Hindlimb muscle (tissue), 1 donor: ENCODE measurements around the gene RSRC1. TPM values are rescaled to one million over a fixed set of nuclear protein-coding genes. Genes with fewer than 3 reads are reported as not detected.
"Not testable (repeated sequence)": the region's sequence is repeated elsewhere in the genome, so short reads cannot be mapped to it uniquely, and the experiment has no call there.

ENCODE experiments used
- DNase-seq: peaks from one replicate; pipeline ENCODE4 v3.0.0-alpha.2; 2013
- polyA plus RNA-seq: library from polyadenylated mRNA; unstranded; fragments of 120-200 nt; gene quantifications from one replicate; pipeline ENCODE4 v1.2.1, GENCODE V29; 2013; ENCODE audit not compliant: insufficient read length

Gene RSRC1, protein sequence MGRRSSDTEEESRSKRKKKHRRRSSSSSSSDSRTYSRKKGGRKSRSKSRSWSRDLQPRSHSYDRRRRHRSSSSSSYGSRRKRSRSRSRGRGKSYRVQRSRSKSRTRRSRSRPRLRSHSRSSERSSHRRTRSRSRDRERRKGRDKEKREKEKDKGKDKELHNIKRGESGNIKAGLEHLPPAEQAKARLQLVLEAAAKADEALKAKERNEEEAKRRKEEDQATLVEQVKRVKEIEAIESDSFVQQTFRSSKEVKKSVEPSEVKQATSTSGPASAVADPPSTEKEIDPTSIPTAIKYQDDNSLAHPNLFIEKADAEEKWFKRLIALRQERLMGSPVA
- polyA plus RNA-seq: 19.9 TPM

DNA sequence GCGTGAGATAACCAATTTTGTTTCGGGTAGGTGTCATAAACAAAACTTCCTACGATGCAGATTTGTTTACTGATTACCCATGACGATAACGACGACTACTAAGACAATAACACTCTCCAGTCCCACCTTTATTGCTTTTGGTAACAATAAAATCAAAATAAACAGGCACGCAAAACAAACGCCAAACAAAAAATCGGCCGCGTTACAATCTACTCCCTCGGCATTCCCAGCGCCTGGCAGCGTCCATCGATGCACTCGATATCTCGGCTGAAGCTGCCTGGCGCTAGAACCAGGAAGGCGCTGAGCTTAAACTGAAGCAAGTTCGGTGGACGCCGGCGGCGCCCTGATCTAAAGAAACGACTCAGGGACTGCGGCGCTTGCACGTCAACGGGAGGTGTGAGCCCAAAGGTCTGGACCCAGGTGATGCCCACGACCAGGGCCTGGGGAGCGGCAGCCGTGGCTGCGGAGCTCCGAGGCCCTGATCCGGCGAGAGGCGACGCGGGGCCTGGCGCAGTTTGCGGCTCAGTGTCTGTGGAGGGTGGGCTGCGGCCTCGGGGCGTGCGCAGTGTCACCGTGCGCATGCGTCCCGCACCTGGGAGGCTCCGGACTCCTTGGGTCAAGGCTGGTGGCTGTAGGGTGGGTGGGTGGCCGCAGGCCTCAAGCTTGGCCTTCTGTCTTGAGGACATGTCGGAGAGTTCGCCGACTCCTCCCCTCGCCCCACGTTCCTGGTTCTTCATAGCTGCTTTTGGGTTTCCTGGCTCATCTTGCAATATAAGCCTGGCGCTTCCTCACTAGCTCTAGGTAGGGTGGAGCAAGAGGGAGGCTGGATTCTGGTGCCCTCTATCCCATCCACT is at the start of gene RSRC1:
Gene RSRC1, plus strand, starts transcription at position 286 of the 854 bp plus-strand sequence. CDS start 12,016 bp downstream, outside the sequence.
- peak; percentile 93 for DNase-seq

DNA sequence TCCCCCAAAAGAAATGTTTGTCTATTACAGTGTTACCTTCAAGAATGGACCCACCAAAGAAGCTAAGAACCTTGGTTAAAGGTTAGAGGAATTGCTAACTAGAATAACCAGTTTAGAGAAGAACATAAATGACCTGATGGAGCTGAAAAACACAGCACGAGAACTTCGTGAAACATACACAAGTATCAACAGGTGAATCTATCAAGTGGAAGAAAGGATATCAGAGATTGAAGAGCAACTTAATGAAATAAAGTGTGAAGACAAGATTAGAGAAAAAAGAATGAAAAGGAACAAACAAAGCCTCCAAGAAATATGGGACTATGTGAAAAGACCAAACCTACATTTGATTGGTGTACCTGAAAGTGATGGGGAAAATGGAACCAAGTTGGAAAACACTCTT is 44.3 kb upstream of the RSRC1 start:
- DNase-seq: not testable (repeated sequence)

DNA sequence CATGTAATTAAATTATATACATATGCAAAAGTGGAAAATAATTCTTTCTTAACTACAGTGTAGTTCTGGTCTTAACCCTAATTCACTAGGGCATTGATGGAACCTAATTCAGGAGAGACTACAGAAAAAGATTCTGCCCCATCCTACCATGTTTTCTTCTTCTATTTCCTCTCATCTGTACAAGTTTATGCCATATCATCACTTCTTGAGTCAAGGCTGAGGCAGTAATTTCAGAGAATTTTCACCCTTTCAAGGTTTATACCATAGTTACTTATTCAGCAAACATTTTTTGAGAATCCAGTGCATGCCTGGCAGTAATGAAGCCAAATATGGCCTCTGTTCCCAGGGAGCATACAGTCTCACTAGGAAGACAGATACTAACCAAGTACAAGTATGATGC is 37.1 kb upstream of the RSRC1 start:
- DNase-seq: no peak

DNA sequence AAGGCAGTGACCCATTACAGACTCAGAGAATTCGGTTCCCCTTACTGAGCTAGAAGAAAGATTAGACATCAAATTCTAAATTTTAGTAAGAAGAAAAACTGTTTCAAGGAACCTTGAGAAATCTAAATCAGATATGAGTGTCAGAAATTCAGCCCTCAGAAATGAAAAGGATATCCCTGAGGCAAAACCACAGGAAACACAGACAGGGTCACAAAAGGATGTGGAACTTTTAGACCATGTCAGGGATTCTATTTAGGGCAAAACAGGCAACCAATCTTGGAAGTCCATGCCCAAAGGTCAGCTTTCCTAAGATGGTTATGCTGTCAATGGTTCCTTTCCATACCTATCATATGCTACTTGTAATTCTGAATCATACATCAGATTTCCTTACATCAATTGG is 35.3 kb upstream of the RSRC1 start:
- DNase-seq: no peak

DNA sequence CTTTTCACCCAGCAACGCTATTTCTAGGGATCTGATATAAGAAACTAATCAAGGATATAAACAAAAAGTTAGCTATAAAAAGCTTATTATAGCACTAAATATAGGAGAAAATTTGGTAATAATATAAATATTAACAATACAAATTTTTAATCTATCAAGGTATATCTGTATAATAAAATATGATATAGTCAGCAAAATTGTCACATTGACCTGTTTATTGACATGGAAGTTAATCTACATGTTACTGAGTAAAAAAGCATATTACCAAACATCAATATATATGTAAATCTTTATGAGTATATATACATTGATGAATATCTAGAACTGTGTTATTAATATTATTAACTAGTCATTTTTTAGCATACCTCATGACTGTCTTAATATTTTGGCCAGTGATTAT is 30.3 kb upstream of the RSRC1 start:
- no peak for DNase-seq

DNA sequence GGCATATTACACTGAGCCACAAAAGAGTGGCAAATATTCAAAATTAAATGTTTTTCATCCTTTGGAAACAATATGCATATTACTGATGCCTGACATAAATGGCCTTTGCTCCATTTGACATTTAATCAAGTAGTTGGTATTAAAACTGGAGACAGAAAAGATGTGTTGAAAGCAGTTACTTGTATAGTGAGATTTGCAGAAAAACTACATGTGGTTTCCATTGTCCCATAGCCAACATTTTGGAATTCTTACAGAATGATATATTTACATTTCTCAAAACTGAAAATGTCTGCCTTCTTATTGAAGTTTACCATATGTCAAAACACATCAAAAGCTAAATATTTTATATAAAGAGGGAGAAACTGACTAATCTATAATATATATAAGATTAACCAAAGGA is 25.2 kb upstream of the RSRC1 start:
- no peak for DNase-seq

DNA sequence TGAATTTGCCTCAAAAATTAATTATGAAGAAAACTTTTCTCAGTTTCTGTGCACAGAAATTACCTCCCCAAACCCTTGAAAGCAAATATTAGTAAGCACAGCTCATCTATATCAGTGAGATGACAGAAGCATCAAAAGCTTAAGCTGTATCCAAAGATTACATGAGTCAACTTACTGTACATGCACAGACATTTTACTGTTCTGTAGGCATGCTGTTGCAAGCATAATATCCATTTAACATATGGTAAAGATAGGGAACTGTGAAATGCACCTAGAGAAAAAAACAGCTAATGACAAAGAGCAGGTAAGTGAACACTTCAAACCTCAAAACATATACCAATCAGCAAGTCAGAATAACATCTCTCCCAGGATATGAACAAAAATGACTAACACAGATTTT is 24.5 kb upstream of the RSRC1 start:
- no peak for DNase-seq

DNA sequence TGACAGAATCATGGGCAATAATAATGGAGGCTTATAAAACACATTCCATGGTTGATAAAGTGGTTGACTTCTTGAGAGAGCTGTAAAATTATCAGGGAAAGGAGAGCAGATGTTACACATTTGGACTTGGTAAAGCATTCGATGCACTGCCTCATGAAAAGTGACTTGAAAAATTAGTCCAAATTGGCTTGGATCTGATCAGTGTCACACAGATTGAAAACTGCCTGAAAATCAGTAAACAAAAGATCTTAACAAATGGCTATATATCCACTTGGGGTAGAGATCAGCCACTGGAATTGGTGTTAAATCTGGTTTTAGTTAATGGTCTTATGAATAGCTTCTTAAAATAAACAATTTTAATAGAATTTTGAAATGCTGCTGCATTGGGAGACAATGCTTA is 24.0 kb upstream of the RSRC1 start:
- no peak for DNase-seq

DNA sequence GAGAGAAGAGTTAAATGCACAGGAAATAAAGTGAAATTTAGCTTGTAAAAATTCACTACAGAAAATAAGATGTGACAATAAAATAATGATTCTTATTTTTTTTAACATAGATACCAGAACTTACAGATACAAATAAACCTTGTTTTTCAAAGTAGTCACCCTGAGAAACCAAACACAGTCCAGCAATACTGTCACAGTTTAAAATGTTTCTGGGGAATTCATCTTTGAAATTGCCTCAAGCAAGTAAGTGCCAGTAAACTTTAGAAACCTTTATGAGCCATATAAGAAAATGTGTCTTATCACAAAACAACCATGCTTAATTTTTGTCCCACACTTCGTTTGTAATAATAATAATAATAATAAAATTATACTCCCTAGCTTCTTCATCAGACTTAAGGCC is 23.5 kb upstream of the RSRC1 start:
- no peak for DNase-seq

DNA sequence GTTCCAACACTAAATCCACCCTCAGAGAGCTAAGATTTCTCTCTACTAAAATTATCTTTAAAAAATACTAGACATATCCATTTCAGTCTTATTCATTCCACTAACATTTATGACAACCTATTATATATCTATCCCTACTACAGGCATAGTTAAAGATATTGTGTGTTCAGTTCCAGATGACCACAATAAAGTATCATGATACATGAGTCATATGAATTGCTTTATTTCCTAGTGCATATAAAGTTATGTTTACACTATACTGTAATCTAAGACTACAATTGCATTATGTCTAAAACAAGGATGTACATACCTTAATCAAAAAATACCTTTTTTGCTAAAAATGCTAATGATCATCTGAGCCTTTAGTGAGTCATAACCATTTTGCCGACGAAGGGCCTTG is 23.1 kb upstream of the RSRC1 start:
- no peak for DNase-seq

DNA sequence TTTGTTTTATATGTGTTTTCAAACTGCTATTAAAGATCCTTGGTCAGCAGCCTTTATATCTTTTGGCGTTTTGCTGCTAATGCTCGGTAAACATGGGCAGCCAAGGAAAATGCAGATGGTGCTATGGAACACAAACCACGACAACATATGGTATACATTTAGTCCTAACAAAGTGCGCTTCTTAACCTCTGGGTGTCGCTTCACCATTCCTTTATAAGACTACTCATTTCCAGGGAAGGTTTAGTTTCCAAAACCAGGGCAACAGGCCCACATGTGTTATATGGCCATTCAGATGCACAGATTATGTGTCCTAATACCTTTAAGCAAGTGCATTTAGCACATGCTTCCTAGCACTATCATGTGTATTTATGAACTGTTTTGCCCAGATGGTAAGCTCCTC is 18.4 kb upstream of the RSRC1 start:
- no peak for DNase-seq

DNA sequence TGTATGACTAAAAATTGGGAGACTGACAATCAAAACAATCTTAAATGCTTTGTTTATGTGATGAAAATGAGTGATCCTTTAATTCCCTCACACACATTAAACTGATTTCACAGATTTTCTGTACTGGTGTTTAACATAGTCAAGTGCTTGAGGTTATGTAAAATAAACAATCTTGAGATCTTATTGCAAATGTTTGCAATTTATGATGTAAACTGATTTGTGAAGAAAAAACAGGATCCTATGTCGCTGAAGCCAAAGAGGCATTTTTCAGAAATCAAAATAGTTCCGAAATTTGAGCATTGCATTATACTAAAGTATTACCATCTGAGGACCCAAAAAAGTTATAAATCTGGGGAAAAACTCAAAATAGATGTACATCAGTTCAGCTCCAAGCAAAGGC is 16.4 kb upstream of the RSRC1 start:
- DNase-seq: no peak

DNA sequence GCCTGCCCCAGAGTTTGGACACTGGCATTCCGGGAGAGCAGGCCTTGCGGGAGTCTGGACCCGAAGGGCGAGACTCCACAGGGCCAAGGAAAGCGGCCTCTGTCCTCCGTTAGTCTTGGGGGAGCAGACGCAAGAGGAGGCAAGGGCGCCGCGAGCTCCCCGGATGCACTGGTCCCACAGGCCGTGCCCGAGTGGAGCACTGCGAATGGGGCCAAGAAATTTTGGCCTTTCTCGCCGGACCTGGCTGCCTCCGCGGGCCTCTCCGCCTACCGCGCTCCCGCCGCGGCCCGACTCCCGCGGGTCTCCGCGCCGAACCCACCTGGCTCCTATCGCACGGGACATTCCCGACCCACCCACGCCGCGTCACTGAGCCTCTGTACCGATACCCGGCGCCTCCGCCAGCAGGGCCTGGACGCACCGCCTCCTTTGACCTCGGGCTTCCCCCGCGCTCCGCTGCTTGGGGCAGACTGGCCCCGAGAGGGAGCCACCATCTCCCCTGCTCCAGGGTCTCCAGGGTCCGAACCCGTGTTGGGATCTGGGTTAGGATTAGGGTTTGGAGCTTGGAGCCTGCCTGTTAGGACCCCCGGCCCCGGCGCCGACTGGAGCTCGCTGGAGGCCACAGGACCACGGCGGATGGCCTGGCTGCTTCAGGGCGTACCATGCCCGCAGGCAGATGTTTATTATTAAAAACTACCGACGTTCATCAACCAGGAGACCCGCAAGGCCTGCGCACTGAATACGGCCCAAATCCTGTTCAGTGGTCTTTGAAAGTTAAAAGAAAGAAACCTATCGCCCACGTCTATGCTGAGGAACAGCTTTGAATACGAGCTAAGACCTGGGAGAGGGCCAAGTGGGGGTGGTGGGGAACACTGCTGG is 15.4 kb upstream of the RSRC1 start:
- DNase-seq: no peak

DNA sequence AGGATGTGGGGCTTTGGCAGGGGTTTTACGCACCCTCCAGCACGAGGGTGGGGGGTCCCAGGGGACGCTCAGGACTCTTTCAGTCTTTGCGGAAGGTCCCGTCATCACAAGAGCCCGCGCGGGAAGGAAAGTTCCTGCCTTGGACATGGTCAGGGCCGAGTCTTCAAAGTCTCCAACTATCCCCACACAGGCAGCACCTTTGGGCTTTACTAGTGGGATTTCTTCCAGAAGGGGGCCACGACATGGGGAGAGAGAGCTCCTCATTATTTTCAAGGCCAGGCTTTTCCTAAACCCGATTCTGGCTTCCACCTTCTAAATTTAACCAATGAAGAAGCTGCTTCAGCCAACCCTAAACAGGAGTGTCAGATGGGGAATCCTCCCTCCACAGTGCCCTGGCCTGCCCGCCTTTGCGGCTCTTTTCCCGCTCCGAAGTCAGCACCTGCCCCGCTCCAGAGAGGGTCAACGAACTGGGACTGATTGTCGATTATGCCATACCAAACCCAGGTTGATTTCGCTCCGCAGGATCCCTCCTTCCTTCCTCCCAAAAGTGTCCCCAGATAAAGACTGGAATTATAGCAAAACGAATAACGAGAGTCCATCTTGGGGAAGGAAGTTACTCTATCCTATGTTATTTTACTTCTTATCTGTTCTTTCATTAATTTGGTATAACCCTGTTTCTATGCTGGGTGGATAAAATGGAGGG is 14.6 kb upstream of the RSRC1 start:
- no peak for DNase-seq

DNA sequence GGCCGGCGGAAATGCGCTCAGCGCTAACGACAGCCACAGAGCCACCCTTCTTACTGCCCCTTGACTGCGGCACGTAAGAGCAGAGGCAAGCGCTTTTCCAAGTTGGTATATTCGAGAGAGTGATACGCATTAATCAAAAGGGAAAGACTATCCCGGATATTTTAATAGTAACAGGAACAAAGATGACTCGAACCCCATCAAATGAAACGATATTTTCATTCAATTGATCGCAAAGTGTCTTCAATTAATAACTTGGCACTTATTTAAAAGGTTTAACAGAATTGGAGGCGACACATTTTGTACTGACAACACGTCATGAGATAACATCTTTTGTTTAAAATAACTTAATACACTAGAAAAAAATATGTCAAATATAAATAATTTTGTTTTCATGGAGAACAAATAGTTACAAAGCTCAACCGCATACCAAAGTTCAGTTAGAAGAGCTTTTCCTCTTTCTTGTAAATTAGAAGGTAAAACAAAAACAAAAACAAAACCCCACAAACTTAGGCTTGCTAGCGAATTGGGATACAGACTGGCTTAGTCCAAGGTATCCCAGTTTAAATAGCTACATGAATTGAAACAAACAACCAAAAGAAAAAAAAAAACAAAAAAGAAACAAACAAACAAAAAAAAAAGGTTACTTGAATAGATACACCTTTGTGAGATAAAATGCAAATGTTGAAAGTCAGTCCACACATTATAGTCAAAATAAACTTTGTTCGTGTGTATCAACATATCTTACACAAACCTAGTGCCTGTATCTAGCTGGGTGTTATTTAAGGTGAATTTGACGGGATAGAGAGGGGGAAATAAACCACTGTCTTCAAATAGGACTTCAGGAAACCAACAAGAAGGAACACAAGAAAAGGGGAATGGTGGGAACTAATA is 13.8 kb upstream of the RSRC1 start:
- DNase-seq: no peak

DNA sequence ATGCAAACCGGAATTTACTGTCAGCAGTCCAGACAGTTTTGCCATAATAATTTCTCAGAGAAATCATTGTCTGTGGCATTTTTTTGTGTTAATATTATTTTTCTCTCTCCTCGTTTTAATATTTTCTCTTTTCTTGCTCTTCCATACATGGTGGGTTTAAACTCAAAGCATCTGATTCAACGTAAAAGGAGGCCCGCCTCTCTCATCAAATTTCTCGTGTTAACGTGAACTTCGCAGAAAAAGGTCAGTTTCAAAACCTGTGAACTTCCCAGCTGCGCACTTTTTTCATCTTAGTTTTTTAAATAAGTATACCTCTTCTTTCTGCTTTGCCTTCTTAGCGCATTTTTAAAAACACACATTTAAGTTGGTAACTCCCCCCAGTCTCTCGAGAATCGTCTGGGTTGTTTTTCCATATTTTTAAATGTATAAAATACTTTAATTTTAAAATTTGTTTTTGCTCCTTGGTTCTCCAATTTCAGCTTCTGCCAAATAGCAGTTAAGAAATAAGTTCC is 12.8 kb upstream of the RSRC1 start:
- DNase-seq: no peak

DNA sequence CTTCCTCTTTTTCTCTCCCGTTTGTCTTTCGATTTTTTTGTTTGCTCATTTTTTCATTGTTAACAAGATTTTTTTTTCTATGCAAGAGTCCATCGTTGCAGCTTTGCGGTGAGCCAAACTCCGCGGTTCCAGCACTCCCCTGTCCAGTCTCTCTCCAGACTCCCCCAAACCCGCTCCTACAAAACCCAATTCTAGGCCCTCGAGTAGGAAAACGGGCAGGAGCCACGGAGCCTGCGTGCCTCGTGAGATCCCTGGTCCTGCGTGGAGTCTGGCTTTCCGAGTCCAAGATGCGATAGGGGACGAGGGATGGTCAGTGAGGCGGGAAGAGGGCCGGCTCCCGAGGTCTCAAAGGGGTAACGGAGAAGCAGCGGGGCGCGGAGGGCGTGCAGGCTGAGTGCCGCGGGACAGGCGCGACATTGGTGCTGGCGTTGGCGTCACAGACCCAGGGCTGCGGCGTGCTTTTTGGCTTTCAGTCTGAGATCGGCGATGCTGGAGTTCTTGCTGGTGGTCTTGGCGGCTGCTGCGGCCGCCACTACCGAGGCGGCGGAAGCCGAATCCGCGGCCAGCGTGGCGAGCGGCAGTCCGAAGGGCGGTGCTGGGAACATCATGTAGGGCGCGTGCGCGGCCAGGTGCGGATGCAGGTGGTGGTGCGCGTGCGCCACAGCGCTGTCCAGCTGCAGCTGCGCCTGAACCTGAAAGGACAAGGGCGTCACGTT is 12.1 kb upstream of the RSRC1 start:
- no peak for DNase-seq

DNA sequence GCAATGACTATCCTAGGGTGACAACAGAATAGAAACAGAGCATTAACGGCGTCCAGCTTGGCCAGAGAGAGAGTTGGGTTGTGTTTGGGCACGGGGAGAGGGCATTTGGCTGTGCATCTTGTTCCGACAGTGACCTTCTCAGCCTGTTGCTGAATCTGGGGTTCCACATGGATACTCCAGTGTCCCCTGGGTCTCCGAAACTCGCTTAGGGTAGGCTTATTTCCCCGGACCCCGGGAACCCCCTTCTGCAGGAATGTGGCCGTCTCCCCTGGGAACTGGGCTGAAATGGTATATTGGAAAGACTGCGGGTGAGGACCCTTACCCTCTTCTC is 11.6 kb upstream of the RSRC1 start:
- DNase-seq: no peak

DNA sequence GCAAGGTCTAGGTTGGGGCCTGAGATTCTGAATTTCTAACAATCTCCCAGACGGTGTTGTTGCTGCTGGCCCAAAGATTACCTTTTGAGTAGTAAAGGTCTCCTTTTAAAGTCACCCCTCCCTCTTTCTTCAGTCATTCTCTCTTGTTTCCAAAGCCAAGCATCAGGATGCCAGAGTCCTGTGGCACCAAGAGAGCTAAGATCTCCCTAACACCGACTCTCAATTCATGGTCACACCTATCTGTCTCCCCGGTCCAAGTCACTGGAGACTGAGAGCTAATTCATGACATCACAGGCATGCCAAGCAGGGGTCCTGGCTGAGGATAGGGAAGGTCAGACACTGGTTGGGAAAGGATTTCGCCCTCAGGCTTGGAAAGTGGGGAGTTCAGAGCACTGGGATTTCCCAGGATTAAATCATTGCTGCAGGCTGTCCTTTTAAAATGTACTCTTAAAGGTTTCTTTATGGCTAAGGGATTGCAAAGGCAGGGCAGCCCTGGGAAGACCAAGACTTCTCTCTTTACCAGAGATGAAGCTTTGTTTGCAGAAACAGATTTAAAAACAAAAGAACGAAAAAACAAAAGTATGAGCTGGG is 11.0 kb upstream of the RSRC1 start:
- no peak for DNase-seq

DNA sequence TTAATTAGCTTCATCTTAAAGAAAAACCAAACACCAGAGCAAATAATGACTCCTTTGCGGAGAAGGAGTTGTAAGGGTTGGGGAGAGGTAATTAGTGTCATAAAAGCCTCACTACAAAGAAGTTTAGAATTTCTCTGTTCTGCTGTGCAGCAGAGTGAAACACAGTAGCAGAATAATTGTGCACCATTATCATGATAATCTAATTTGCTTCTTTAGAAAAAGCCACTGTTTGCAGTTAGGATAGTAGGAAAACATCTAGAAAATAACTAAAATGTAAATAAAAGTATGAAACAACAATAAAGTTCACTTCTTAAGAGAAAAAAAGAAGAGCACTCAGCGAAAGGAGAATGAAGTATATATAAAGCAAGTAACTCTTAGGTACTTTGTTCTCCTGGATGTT is 9.2 kb upstream of the RSRC1 start:
- no peak for DNase-seq
